Gastrocnemius medialis (tissue), 4 donors: ENCODE results near the gene RNASEH2B. TPM values are rescaled to one million over a fixed set of nuclear protein-coding genes. Genes with fewer than 3 reads are reported as not detected.

Experiments used
- ATAC-seq, 2 donors: fragments of 150-250 bp; one replicate each; pipeline ENCODE4 v1.9.1; 2016
- DNase-seq, 2 donors: peaks; one replicate each; pipeline ENCODE4 v3.0.0-alpha.2; 2019
- H3K27ac ChIP-seq, 4 donors: fragments of 200-600 bp; sonication (generic); 1 replicate in 1 of 4; 2 replicates in 3 of 4; pipeline ENCODE4 v1.5.1; 2016 to 2018; ENCODE audit warnings: mild to moderate bottlenecking in 2 of 4, moderate library complexity in 1 of 4
- H3K27me3 ChIP-seq, 3 donors: fragments of 200-600 bp; sonication (generic) in 2 of 3; 1 replicate in 1 of 3; 2 replicates in 2 of 3; pipeline versions ENCODE4 v1.5.1 to v1.6.0; 2016 to 2019; ENCODE audit warnings: mild to moderate bottlenecking in 1 of 3, moderate library complexity in 1 of 3
- H3K36me3 ChIP-seq, 2 donors: fragments of 200-600 bp; sonication (generic) in 1 of 2; one replicate each; pipeline ENCODE4 v1.5.1; 2017 to 2018
- H3K4me1 ChIP-seq, 2 donors: fragments of 200-600 bp; sonication (generic) in 1 of 2; one replicate each; pipeline ENCODE4 v1.5.1; 2016 to 2017; ENCODE audit warnings: mild to moderate bottlenecking in 2 of 2
- H3K4me3 ChIP-seq, 4 donors: fragments of 200-600 bp; sonication (generic) in 3 of 4; 1 replicate in 1 of 4; 2 replicates in 3 of 4; pipeline ENCODE4 v1.5.1; 2016 to 2019; ENCODE audit warnings: mild to moderate bottlenecking in 2 of 4
- H3K9me3 ChIP-seq, 3 donors: fragments of 200-600 bp; sonication (generic) in 2 of 3; 1 replicate in 1 of 3; 2 replicates in 2 of 3; pipeline ENCODE4 v1.5.1; 2016 to 2019
- POLR2A ChIP-seq, 2 donors: fragments of 450-650 bp; IDR thresholded peaks; one replicate each; pipeline ENCODE4 v1.6.1; 2017; ENCODE audit warnings: antibody characterized with exemption in 2 of 2, mild to moderate bottlenecking in 2 of 2, moderate library complexity in 2 of 2
- in situ Hi-C, 4 donors: fragments of 200-750 bp; cut with MboI; loops; one replicate each; pipeline versions ENCODE4 v1.15.0 to v1.8.0; 2017; ENCODE audit warnings: low sequenced_read_pairs in 4 of 4
- intact Hi-C: fragments of 100-400 bp; cut with DNase I; formaldehyde crosslinking; loops from one replicate; pipeline ENCODE4 v1.15.1; 2023; ENCODE audit warnings: low total_unique reads
- total RNA-seq, 4 donors: library from RNA; depleted of rRNA; stranded (reverse); fragments of >200 nt; gene quantifications; one replicate each; pipeline versions ENCODE4 v1.1.0 to v1.2.3, GENCODE V29; 2016
- TF ChIP-seq, protein P1 (sequence below), 5 experiments: fragments of 450-650 bp in 3 of 5; fragments of 200-600 bp in 2 of 5; sonication (generic) in 2 of 5; IDR thresholded peaks in 4 of 5; conservative IDR thresholded peaks in 1 of 5; 1 replicate in 4 of 5; 2 replicates in 1 of 5; pipeline ENCODE4 v1.5.1; 2016 to 2019; ENCODE audit warnings: antibody characterized with exemption in 5 of 5, mild to moderate bottlenecking in 3 of 5, moderate library complexity in 3 of 5

The RNASEH2B gene
- total RNA-seq, 4 donors from 2014 or later, result 9.3 to 24.7 (median 11.1) TPM

- Histone ChIP-seq H3K4me1 (peaks cover 6 to 8% of the 10 kb centered on the region in 2 donors), H3K9me3 (no peaks in the 10 kb centered on the region), H3K4me3 (no peak overlapping the region), H3K27me3 (no peaks in the 10 kb centered on the region), H3K36me3 (no peaks in the 10 kb centered on the region), H3K27ac (no peak overlapping the region)
- ATAC-seq (no peak), DNase-seq (no peak)
- in situ Hi-C loops, result loop anchor here in 3 of 4 donors (25.0 kb wide), 2 partner anchors 930 to 955 kb away; partner anchors contain the start of gene TRIM13 (in 2 of the 3)
- intact Hi-C loops, result no loop called here
- no peak for TF ChIP-seq POLR2A (IDR thresholded peaks at IDR 0.05)
- TF ChIP-seq, protein P1, sequence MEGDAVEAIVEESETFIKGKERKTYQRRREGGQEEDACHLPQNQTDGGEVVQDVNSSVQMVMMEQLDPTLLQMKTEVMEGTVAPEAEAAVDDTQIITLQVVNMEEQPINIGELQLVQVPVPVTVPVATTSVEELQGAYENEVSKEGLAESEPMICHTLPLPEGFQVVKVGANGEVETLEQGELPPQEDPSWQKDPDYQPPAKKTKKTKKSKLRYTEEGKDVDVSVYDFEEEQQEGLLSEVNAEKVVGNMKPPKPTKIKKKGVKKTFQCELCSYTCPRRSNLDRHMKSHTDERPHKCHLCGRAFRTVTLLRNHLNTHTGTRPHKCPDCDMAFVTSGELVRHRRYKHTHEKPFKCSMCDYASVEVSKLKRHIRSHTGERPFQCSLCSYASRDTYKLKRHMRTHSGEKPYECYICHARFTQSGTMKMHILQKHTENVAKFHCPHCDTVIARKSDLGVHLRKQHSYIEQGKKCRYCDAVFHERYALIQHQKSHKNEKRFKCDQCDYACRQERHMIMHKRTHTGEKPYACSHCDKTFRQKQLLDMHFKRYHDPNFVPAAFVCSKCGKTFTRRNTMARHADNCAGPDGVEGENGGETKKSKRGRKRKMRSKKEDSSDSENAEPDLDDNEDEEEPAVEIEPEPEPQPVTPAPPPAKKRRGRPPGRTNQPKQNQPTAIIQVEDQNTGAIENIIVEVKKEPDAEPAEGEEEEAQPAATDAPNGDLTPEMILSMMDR (IDR thresholded peaks at IDR 0.05 in 4 of 5, conservative IDR thresholded peaks at IDR 0.05 in 1 of 5), result no peak
Measured at GRCh38 chr13:50917572-50917971, 8.0 kb downstream of the RNASEH2B start.

DNA sequence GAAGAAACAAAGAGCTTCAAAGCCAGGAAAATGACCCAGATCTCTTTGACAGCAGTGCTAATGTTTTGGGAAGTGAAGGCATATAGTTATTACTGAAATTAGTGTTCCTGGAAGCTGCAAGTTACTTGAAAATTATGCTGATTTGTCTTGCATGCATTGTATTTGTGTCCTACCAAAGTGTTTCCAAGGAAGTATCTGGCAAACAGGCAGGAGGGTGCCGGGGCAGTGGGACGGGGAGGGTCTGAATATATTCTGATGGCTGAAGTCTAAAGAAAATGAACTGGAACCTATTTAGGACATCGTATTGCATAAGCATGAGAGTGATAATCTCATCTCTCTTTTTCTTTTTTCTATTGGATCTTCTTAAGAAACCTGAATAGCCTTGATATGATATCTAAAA, 9.0 kb downstream of the RNASEH2B start:
- Histone ChIP-seq H3K4me3 (no peak overlapping the region), H3K27ac (no peak overlapping the region), H3K27me3 (no peaks in the 10 kb centered on the region), H3K9me3 (peaks cover 0 to 9% (median 0%) of the 10 kb centered on the region in 3 donors), H3K4me1 (peaks cover 6 to 8% of the 10 kb centered on the region in 2 donors), H3K36me3 (no peaks in the 10 kb centered on the region)
- TF ChIP-seq POLR2A (IDR thresholded peaks at IDR 0.05), result no peak
- TF ChIP-seq, protein P1 (IDR thresholded peaks at IDR 0.05 in 4 of 5, conservative IDR thresholded peaks at IDR 0.05 in 1 of 5), result no peak
- no peak for DNase-seq
- in situ Hi-C loops, result loop anchor here in 3 of 4 donors (25.0 kb wide), 2 partner anchors 931 to 956 kb away; partner anchors contain the start of gene TRIM13 (in 2 of the 3)
- ATAC-seq, result no peak
- intact Hi-C loops, result no loop called here

DNA sequence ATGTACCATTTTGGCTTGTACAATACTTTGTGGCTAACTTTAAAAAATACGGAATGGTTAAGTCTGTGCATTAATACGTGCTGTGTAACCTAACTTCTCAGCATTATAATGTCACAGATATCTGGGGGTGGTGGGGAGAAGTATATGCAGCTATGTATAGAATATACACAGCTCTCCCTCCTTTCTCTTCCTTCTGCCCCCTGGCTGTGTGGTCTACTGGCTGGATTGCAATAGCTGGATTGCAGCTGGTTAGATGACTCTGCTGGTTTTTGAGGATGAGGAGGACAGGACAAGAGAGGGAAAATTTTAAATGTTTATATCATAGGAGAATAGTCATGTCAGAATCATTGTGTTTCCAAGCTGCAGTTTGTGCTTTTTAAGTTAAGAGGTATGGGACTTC, 9.7 kb downstream of the RNASEH2B start:
- intact Hi-C loops (no loop called here), in situ Hi-C loops (loop anchor here in 3 of 4 donors (25.0 kb wide), 2 partner anchors 932 to 957 kb away; partner anchors contain the start of gene TRIM13 (in 2 of the 3))
- Histone ChIP-seq H3K9me3 (peaks cover 0 to 13% (median 0%) of the 10 kb centered on the region in 3 donors), H3K4me3 (no peak overlapping the region), H3K36me3 (peaks cover 0 to under 1% of the 10 kb centered on the region in 2 donors), H3K27me3 (no peaks in the 10 kb centered on the region), H3K27ac (no peak overlapping the region), H3K4me1 (peaks cover 6 to 8% of the 10 kb centered on the region in 2 donors)
- ATAC-seq (no peak), DNase-seq (no peak)
- TF ChIP-seq, protein P1 (IDR thresholded peaks at IDR 0.05 in 4 of 5, conservative IDR thresholded peaks at IDR 0.05 in 1 of 5), result no peak
- TF ChIP-seq POLR2A (IDR thresholded peaks at IDR 0.05), result no peak

GRCh38 chr13:50921706-50922105, 12.1 kb downstream of the RNASEH2B start:
- H3K4me1 ChIP-seq, result peaks cover 6 to 8% of the 10 kb centered on the region in 2 donors
- H3K27me3 ChIP-seq, result no peaks in the 10 kb centered on the region
- in situ Hi-C loops (loop anchor here in 3 of 4 donors (25.0 kb wide), 2 partner anchors 934 to 959 kb away; partner anchors contain the start of gene TRIM13 (in 2 of the 3)), intact Hi-C loops (no loop called here)
- peaks cover 0 to 3% of the 10 kb centered on the region in 2 donors for H3K36me3 ChIP-seq
- no peak overlapping the region for H3K27ac ChIP-seq
- H3K4me3 ChIP-seq, result no peak overlapping the region
- ATAC-seq (no peak), DNase-seq (no peak)
- peaks cover 0 to 13% (median 0%) of the 10 kb centered on the region in 3 donors for H3K9me3 ChIP-seq
- no peak for TF ChIP-seq POLR2A (IDR thresholded peaks at IDR 0.05)
- TF ChIP-seq, protein P1 (IDR thresholded peaks at IDR 0.05 in 4 of 5, conservative IDR thresholded peaks at IDR 0.05 in 1 of 5), result no peak
